SK-N-SH treated with all-trans-retinoic acid at 6 μM for 48 hours (cell line): ENCODE measurements around the gene ARID2.
A peak's percentile ranks its signal among the peaks of the same experiment; 100 is the strongest.

ENCODE experiments used
- ATAC-seq: fragments of 200-7000 bp; cut with Tn5 transposase; 3 replicates; pipeline ENCODE4 v1.9.1; 2020; ENCODE audit warnings: mild to moderate bottlenecking, moderate library complexity
- ARNTL ChIP-seq: fragments of 450-650 bp; formaldehyde crosslinking; IDR thresholded peaks from 2 replicates; pipeline ENCODE4 v1.5.0; 2020; ENCODE audit warnings: low read depth, mild to moderate bottlenecking, moderate library complexity, borderline replicate concordance
- BACH2 ChIP-seq: fragments of 250-450 bp; sonication (Bioruptor Pico); IDR thresholded peaks from 2 replicates; pipeline ENCODE4 v1.9.0; 2021; ENCODE audit warnings: mild to moderate bottlenecking, borderline replicate concordance
- CSDC2 ChIP-seq: fragments of 250-450 bp; sonication (Bioruptor Pico); IDR thresholded peaks from 2 replicates; pipeline ENCODE4 v1.5.0; 2020; ENCODE audit warnings: mild to moderate bottlenecking, moderate library complexity
- GLIS3 ChIP-seq: fragments of 250-450 bp; sonication (Bioruptor Pico); IDR thresholded peaks from 2 replicates; pipeline ENCODE4 v1.5.0; 2020; ENCODE audit warnings: mild to moderate bottlenecking, moderate library complexity
- OSR1 ChIP-seq: fragments of 250-450 bp; sonication (Bioruptor Pico); IDR thresholded peaks from 2 replicates; pipeline ENCODE4 v1.8.0; 2022; ENCODE audit warnings: moderate library complexity, mild to moderate bottlenecking, inconsistent platforms
- PPARA ChIP-seq: fragments of 250-450 bp; sonication (Bioruptor Pico); IDR thresholded peaks from 2 replicates; pipeline ENCODE4 v1.5.0; 2020; ENCODE audit warnings: mild to moderate bottlenecking, borderline replicate concordance
- RARB ChIP-seq: fragments of 250-450 bp; sonication (Bioruptor Pico); IDR thresholded peaks from 2 replicates; pipeline ENCODE4 v1.8.0; 2021; ENCODE audit warnings: mild to moderate bottlenecking, moderate library complexity
- SNAI2 ChIP-seq: fragments of 250-450 bp; sonication (Bioruptor Pico); IDR thresholded peaks from 2 replicates; pipeline ENCODE4 v1.5.0; 2020; ENCODE audit warnings: mild to moderate bottlenecking, moderate library complexity
- TCF4 ChIP-seq: fragments of 250-450 bp; sonication (Bioruptor Pico); IDR thresholded peaks from 2 replicates; pipeline ENCODE4 v1.8.0; 2021; ENCODE audit warnings: mild to moderate bottlenecking, moderate library complexity, borderline replicate concordance
- TOX ChIP-seq: fragments of 250-450 bp; sonication (Bioruptor Pico); IDR thresholded peaks from 2 replicates; pipeline ENCODE4 v1.8.0; 2021; ENCODE audit warnings: mild to moderate bottlenecking, moderate library complexity, borderline replicate concordance
- ZC3H10 ChIP-seq: fragments of 250-450 bp; sonication (Bioruptor Pico); IDR thresholded peaks from 2 replicates; pipeline ENCODE4 v1.5.1; 2021; ENCODE audit warnings: mild to moderate bottlenecking, moderate library complexity
- ZFP3 ChIP-seq: fragments of 250-450 bp; sonication (Bioruptor Pico); IDR thresholded peaks from 2 replicates; pipeline ENCODE4 v1.5.0; 2020; ENCODE audit warnings: mild to moderate bottlenecking, moderate library complexity
- ZFP30 ChIP-seq: fragments of 450-650 bp; formaldehyde crosslinking; IDR thresholded peaks from 2 replicates; pipeline ENCODE4 v1.5.0; 2022; ENCODE audit warnings: mild to moderate bottlenecking, moderate library complexity
- ZNF565 ChIP-seq: fragments of 450-650 bp; formaldehyde crosslinking; conservative IDR thresholded peaks from 2 replicates; pipeline ENCODE4 v1.5.0; 2020; ENCODE audit warnings: low read depth, mild to moderate bottlenecking, moderate library complexity
- ZNF70 ChIP-seq: fragments of 450-650 bp; formaldehyde crosslinking; IDR thresholded peaks from 2 replicates; pipeline ENCODE4 v1.5.0; 2020; ENCODE audit warnings: mild to moderate bottlenecking, moderate library complexity
- ZNF8 ChIP-seq: fragments of 450-650 bp; formaldehyde crosslinking; IDR thresholded peaks from 2 replicates; pipeline ENCODE4 v1.5.0; 2020; ENCODE audit warnings: mild to moderate bottlenecking, moderate library complexity
- TF ChIP-seq, protein P1 (sequence below): fragments of 250-450 bp; sonication (Bioruptor Pico); IDR thresholded peaks from 2 replicates; pipeline ENCODE4 v1.5.1; 2020; ENCODE audit warnings: low read depth, mild to moderate bottlenecking, moderate library complexity
- TF ChIP-seq, protein P2 (sequence below): fragments of 250-450 bp; sonication (Bioruptor Pico); IDR thresholded peaks from 2 replicates; pipeline ENCODE4 v1.5.0; 2020; ENCODE audit warnings: mild to moderate bottlenecking, moderate library complexity
- TF ChIP-seq, protein P3 (sequence below): fragments of 250-450 bp; sonication (Bioruptor Pico); IDR thresholded peaks from 2 replicates; pipeline ENCODE4 v1.8.0; 2020; ENCODE audit warnings: mild to moderate bottlenecking, moderate library complexity, borderline replicate concordance
- TF ChIP-seq, protein P4 (sequence below): fragments of 250-450 bp; sonication (Bioruptor Pico); IDR thresholded peaks from 2 replicates; pipeline ENCODE4 v1.5.1; 2021; ENCODE audit warnings: mild to moderate bottlenecking, moderate library complexity
- TF ChIP-seq, protein P5 (sequence below): fragments of 250-450 bp; sonication (Bioruptor Pico); IDR thresholded peaks from 2 replicates; pipeline ENCODE4 v1.8.0; 2021; ENCODE audit warnings: low read depth, mild to moderate bottlenecking, moderate library complexity, borderline replicate concordance

The ARID2 gene

DNA sequence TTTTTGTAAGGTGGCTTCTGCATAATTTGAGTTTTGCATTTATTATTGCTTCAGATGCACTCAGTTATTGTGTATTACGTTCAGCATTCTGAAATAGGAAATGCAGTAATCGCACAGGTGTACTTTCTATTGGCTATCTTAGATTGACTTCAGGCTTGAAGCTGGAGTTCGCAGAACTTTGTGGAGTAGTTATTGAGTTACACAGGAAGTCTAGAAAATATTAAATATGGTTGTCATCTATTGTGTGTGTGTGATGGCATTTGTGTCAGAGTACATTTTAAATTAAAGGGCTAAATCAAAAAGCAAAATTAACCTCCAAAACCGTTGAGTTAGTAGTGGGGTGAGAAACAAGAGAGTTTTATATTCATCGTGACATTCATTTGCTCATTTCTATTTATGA lies 2.7 kb downstream of the ARID2 start:
- ATAC-seq = no peak
- TF ChIP-seq ZNF70 (CRISPR knock-in tag) (peak; percentile 57; the same call in 1 of the 2 replicates), SNAI2 (CRISPR knock-in tag) (no peak), ZFP3 (CRISPR knock-in tag) (no peak), TOX (CRISPR knock-in tag) (no peak)

DNA sequence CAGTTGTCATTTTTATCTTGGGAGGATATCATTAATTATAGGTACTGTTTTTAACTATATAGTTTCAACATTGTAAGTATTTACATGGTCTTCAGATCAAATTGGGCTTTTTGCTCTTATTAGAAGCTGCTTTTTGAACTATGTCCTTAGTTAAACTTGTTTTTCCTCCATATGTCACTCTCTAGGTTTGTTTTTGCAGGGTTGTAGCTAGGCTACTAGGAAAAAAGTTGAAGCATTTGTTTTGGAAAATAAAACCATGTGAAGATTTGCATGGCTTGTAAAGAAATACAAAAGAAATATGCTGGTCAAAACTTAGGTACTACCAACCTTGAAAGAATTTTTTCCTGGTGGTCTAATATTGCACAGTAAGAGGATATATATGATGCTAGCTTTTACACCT lies 3.4 kb downstream of the ARID2 start:
- no peak for ATAC-seq
- TF ChIP-seq CSDC2 (no peak), RARB (no peak), OSR1 (CRISPR knock-in tag) (no peak), ZC3H10 (CRISPR knock-in tag) (no peak), GLIS3 (CRISPR knock-in tag) (no peak), TOX (CRISPR knock-in tag) (no peak), TCF4 (no peak)
- TF ChIP-seq, protein P1, sequence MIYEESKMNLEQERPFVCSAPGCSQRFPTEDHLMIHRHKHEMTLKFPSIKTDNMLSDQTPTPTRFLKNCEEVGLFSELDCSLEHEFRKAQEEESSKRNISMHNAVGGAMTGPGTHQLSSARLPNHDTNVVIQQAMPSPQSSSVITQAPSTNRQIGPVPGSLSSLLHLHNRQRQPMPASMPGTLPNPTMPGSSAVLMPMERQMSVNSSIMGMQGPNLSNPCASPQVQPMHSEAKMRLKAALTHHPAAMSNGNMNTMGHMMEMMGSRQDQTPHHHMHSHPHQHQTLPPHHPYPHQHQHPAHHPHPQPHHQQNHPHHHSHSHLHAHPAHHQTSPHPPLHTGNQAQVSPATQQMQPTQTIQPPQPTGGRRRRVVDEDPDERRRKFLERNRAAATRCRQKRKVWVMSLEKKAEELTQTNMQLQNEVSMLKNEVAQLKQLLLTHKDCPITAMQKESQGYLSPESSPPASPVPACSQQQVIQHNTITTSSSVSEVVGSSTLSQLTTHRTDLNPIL (CRISPR knock-in tag) = no peak

DNA sequence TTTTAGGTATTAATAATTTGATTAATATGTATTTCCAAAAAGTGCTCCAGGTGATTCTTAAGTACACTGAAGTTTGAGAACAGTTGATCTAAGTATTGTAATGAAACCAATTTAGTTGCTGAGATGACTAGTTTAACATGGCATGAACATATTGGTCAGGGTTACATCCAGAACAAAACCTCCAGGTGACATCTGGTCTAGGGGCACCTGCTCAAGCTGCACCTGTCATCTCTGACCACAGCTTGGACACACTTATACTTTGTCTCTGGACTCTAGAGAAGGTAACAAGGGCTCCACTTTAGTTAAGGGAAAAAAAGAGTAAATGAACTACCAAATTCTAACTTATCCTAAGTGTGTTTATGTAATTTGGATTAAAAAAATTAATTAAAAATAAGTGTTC lies 8.1 kb downstream of the ARID2 start:
- no peak for ATAC-seq

More for the DNA sequence above, 8.1 kb downstream of the ARID2 start:
- TF ChIP-seq ZNF8 (CRISPR knock-in tag) (no peak), ZFP3 (CRISPR knock-in tag) (no peak), BACH2 (no peak), OSR1 (CRISPR knock-in tag) (no peak), RARB (no peak), ARNTL (no peak), ZNF565 (CRISPR knock-in tag) (no peak), GLIS3 (CRISPR knock-in tag) (no peak), SNAI2 (CRISPR knock-in tag) (no peak), PPARA (CRISPR knock-in tag) (no peak), ZFP30 (CRISPR knock-in tag) (no peak), ZC3H10 (CRISPR knock-in tag) (no peak)
- TF ChIP-seq, protein P2, sequence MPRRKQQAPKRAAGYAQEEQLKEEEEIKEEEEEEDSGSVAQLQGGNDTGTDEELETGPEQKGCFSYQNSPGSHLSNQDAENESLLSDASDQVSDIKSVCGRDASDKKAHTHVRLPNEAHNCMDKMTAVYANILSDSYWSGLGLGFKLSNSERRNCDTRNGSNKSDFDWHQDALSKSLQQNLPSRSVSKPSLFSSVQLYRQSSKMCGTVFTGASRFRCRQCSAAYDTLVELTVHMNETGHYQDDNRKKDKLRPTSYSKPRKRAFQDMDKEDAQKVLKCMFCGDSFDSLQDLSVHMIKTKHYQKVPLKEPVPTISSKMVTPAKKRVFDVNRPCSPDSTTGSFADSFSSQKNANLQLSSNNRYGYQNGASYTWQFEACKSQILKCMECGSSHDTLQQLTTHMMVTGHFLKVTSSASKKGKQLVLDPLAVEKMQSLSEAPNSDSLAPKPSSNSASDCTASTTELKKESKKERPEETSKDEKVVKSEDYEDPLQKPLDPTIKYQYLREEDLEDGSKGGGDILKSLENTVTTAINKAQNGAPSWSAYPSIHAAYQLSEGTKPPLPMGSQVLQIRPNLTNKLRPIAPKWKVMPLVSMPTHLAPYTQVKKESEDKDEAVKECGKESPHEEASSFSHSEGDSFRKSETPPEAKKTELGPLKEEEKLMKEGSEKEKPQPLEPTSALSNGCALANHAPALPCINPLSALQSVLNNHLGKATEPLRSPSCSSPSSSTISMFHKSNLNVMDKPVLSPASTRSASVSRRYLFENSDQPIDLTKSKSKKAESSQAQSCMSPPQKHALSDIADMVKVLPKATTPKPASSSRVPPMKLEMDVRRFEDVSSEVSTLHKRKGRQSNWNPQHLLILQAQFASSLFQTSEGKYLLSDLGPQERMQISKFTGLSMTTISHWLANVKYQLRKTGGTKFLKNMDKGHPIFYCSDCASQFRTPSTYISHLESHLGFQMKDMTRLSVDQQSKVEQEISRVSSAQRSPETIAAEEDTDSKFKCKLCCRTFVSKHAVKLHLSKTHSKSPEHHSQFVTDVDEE (CRISPR knock-in tag) = no peak
- TF ChIP-seq, protein P3, sequence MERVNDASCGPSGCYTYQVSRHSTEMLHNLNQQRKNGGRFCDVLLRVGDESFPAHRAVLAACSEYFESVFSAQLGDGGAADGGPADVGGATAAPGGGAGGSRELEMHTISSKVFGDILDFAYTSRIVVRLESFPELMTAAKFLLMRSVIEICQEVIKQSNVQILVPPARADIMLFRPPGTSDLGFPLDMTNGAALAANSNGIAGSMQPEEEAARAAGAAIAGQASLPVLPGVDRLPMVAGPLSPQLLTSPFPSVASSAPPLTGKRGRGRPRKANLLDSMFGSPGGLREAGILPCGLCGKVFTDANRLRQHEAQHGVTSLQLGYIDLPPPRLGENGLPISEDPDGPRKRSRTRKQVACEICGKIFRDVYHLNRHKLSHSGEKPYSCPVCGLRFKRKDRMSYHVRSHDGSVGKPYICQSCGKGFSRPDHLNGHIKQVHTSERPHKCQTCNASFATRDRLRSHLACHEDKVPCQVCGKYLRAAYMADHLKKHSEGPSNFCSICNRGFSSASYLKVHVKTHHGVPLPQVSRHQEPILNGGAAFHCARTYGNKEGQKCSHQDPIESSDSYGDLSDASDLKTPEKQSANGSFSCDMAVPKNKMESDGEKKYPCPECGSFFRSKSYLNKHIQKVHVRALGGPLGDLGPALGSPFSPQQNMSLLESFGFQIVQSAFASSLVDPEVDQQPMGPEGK (CRISPR knock-in tag) = no peak
- TF ChIP-seq, protein P1 (CRISPR knock-in tag) = no peak
- TF ChIP-seq, protein P4, sequence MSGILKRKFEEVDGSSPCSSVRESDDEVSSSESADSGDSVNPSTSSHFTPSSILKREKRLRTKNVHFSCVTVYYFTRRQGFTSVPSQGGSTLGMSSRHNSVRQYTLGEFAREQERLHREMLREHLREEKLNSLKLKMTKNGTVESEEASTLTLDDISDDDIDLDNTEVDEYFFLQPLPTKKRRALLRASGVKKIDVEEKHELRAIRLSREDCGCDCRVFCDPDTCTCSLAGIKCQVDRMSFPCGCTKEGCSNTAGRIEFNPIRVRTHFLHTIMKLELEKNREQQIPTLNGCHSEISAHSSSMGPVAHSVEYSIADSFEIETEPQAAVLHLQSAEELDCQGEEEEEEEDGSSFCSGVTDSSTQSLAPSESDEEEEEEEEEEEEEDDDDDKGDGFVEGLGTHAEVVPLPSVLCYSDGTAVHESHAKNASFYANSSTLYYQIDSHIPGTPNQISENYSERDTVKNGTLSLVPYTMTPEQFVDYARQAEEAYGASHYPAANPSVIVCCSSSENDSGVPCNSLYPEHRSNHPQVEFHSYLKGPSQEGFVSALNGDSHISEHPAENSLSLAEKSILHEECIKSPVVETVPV (CRISPR knock-in tag) = no peak
- TF ChIP-seq, protein P5, sequence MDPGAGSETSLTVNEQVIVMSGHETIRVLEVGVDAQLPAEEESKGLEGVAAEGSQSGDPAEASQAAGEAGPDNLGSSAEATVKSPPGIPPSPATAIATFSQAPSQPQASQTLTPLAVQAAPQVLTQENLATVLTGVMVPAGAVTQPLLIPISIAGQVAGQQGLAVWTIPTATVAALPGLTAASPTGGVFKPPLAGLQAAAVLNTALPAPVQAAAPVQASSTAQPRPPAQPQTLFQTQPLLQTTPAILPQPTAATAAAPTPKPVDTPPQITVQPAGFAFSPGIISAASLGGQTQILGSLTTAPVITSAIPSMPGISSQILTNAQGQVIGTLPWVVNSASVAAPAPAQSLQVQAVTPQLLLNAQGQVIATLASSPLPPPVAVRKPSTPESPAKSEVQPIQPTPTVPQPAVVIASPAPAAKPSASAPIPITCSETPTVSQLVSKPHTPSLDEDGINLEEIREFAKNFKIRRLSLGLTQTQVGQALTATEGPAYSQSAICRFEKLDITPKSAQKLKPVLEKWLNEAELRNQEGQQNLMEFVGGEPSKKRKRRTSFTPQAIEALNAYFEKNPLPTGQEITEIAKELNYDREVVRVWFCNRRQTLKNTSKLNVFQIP (CRISPR knock-in tag) = no peak
- TF ChIP-seq, all 23 proteins: peak for 0
